ENCODE results near the gene NIPAL1.

Gene NIPAL1

DNA sequence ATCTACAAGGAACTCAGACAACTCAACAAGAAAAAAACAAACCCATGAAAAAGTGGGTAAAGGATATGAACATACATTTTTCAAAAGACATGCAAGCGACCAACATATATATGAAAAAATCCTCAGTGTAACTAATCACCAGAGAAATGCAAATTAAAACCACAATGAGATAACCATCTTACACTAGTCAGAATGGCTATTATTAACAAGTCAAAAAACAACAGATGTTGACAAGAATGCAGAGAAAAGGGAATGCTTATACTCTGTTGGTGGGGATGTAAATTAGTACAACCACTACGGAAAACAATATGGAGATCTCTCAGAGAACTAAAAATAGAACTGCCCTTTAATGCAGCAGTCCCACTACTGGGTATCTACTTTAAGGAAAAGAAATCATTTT lies 12.1 kb downstream of the NIPAL1 start:
- DNase-seq: no peak

DNA sequence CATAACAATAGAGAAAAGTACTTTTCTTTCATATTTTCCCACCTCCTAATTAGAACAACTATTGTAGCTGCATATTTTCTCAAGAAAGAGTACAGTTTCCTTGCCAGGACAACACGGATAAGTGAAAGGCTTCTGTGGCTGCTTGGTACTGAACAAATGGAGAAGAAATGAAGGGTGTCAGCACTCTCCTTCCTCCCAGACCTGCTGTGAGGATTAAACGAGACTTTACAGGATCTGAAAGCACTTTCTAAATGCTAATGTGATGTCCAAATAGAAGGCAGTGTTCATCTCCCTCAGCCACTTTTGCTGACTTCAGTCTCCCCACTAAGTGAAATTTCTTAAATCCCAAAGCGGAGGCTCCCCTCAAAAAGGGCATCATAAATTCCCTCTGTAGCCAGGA lies 13.9 kb downstream of the NIPAL1 start:
- no peak for DNase-seq

GRCh38 chr4:48031802-48032525 lies 15.4 kb downstream of the NIPAL1 start:
- DNase-seq: no peak

- no peak for DNase-seq
These were observed 16.1 kb downstream of the NIPAL1 start for GRCh38 chr4:48032721-48033120.

- no peak for DNase-seq
These were observed 16.8 kb downstream of the NIPAL1 start for GRCh38 chr4:48033412-48033811.

- DNase-seq: no peak
These were observed 17.3 kb downstream of the NIPAL1 start for GRCh38 chr4:48033825-48034413.

- DNase-seq: no peak
These were observed 19.4 kb downstream of the NIPAL1 start for GRCh38 chr4:48035952-48036351.

- DNase-seq: no peak
These were observed 20.5 kb downstream of the NIPAL1 start for GRCh38 chr4:48037117-48037462.

GRCh38 chr4:48038666-48039065 lies 22.1 kb downstream of the NIPAL1 start:
- DNase-seq: no peak

- DNase-seq: no peak
These were observed 23.0 kb downstream of the NIPAL1 start for GRCh38 chr4:48039561-48039960.

DNA sequence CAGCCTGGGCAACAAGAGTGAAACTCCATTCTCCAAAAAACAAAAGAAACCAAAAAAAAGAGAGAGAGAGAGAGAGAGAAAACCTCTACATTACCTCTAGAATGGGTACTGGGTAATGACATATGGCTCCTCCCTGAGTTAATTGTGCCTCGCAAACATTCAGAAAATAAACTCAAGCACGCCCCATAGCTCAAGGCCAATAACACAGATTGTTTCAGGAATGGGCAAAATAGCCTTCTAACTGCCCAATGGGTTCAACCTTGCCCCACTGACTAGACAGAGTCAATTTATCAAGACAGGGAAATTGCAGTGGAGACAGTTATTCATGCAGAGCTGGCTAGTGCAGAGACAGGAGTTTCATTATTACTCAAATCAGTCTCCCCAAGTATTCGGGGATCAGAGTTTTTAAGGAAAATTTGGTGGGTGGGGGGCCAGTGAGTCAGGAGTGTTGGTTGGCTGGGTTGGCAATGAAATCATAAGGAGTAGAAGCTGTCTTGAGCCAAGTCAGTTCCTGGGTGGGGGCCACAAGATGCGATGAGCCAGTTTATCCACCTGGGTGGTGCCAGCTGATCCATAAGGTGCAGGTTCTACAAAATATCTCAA lies 25.1 kb downstream of the NIPAL1 start:
- DNase-seq: no peak

DNA sequence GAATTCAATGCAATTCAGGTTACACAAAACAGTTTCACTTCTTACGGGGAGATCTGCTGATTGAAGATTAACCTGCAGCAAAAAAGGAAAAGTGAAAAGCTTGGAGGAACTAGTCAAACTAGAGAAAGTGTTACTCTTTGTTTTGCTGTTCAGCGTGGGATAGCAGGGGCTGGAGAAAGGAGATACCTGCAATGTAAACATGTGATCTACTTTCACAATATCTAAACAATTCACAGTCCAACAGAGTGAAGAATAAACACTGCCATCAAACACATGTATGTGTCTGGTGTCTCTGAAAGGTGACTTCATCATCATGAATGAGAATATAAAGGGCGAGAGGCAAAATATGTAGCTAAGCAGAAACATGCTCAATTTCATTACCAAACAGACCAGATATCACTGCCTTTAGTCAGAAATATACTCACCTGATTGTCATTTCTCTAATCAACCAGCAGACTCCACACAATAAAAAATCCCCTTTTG lies 26.4 kb downstream of the NIPAL1 start:
- no peak for DNase-seq

- no peak for DNase-seq
These were observed 26.9 kb downstream of the NIPAL1 start for GRCh38 chr4:48043504-48043903.

DNA sequence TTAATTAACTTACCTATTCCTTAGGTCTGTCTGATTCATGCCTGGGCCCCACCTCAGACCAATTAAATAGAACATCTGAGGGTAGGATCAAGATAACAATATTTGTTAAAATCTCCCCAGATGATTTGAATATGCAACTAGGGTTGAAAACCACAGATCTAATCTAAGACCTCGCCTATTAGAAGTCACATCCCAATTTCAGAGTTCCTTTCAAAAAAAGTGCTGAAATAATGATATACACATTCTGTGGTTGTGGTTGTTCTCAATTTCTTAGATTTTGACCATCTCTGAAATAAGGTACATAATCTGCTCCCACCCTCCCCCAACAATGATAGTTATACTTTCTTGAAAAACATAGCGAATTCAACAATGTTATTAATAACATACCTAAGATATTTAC lies 27.7 kb downstream of the NIPAL1 start:
- DNase-seq: no peak

DNA sequence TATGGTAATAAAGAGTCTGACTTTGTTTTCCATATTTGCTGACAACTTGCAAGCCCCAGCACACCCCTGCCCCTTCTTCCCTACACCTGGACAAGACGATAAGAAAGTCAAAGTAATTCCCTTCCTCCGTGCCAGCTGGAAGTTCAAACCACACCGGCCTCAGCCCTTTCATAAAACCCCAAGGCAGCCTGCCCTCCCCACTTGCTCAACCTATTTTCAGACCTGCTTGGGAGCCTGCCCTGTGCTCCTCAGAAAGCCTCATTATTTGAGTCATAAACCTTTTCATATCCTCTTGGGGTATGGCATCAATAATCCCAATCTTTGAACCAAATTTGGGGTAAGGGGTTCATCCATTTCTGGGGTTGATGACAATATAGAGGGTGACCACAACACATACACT lies 29.5 kb downstream of the NIPAL1 start:
- DNase-seq: no peak

- no peak for DNase-seq
These were observed 30.9 kb downstream of the NIPAL1 start for GRCh38 chr4:48047421-48047844.

DNA sequence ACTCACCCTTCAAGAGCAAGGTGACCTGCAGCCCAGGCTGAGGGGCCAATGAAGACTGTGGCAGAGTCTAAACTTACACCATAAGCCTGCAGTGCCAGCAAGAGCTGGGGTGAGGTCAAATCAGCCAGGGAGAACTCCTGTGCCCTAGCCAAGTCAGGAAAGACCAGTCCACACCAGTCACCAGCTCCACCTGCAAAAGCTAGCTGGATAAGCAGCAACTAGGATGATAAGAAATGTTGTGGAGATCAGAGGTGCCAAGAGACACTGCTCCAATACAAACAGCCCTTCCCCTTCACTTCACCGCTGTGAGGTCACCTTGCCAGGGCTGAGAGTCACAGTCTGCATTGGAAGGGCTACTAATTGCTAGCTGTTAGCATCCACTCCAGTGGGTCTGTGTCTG lies 31.3 kb downstream of the NIPAL1 start:
- no peak for DNase-seq

GRCh38 chr4:48049483-48049882 lies 32.9 kb downstream of the NIPAL1 start:
- DNase-seq: no peak

DNA sequence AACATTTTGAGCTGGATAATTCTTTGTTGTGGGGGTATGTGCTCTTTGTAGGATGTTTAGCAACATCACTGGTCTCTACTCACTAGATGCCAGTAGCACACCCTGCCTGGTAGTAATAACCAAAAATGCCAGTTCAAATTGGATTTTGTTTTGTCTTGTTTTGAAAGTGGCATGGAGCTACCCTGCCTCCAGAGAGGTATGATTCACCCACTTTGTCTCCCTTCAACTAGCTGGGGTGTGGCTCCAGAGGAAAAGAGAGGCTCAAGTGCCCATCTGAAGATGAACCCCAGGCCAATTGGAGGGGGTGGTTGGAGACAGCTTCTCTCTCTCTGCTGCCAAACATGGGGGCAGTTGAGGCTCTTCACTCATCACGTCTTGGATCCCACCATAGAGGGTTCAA lies 34.5 kb downstream of the NIPAL1 start:
- DNase-seq: no peak

GRCh38 chr4:48058617-48059530 lies 42.3 kb downstream of the NIPAL1 start:
- no peak for DNase-seq

GRCh38 chr4:48064349-48064748 lies 47.8 kb downstream of the NIPAL1 start:
- no peak for DNase-seq

- DNase-seq: no peak
These were observed 49.0 kb downstream of the NIPAL1 start for GRCh38 chr4:48065587-48066052.

DNA sequence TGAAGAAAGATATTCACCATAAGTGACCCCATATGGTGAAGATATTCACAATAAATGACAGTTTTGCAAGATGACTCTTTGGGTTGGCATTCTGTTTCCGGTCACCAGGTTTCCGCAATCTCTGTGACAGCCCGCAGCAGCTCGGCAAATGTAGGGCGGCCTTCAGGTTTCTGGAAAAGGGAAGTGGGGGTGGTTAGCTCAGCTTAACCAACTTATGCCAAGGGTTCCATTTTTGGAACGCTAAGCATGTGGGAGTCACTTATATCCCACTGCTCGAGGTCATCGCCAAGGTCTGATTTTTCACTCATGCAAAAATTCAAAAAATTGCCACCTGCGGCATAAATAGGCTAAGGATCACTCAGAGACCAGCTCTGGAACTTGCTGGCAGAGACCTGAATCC lies 51.0 kb downstream of the NIPAL1 start:
- no peak for DNase-seq
